PC-9 (cell line): ENCODE data around the gene KIF26A. TPM values are rescaled to one million over a fixed set of nuclear protein-coding genes. Genes with fewer than 3 reads are reported as not detected.

Source experiments
- BruUV-seq: library from RNA; stranded (reverse); fragments of 400-500 nt; replicated peaks from 2 replicates; lab custom pipeline; 2021; lab: Mats Ljungman, UMichigan
- CTCF ChIA-PET: fragments of 300-600 bp; sonication (Branson Sonifier 250); formaldehyde crosslinking; loops from one replicate; lab custom pipeline; 2022; ENCODE audit warnings: antibody characterized with exemption; lab: Charles Lee
- POLR2A ChIA-PET: fragments of 300-600 bp; sonication (Branson Sonifier 250); formaldehyde crosslinking; loops from one replicate; lab custom pipeline; 2022; ENCODE audit warnings: antibody characterized with exemption; ENCODE audit not compliant: unreplicated experiment; lab: Charles Lee
- DNase-seq, 2 experiments: peaks; one replicate each; pipeline versions ENCODE4 v3.0.0 to v3.0.0-alpha.2; 2015 to 2022; ENCODE audit warnings: mixed read lengths in 1 of 2
- H2AFZ ChIP-seq: fragments of 200-600 bp; sonication (generic); 2 replicates; pipeline ENCODE4 v1.8.1; 2017; ENCODE audit warnings: antibody characterized with exemption
- H3F3A ChIP-seq: fragments of 200-600 bp; sonication (generic); 2 replicates; pipeline ENCODE4 v1.8.1; 2017; ENCODE audit warnings: antibody characterized with exemption, mild to moderate bottlenecking, low read depth; ENCODE audit not compliant: insufficient read depth
- H3K27ac ChIP-seq: fragments of 200-600 bp; sonication (generic); 2 replicates; pipeline ENCODE4 v1.6.1; 2016; ENCODE audit warnings: mixed run types
- H3K27me3 ChIP-seq: fragments of 200-600 bp; sonication (generic); 2 replicates; pipeline ENCODE4 v1.6.1; 2016; ENCODE audit warnings: low read depth, mixed run types; ENCODE audit not compliant: insufficient read depth
- H3K36me3 ChIP-seq: fragments of 200-600 bp; sonication (generic); 2 replicates; pipeline ENCODE4 v1.6.1; 2016; ENCODE audit warnings: low read depth, mixed run types
- H3K4me1 ChIP-seq: fragments of 200-600 bp; sonication (generic); replicated peaks from 2 replicates; pipeline ENCODE4 v1.6.1; 2016; ENCODE audit warnings: mixed run types; ENCODE audit not compliant: insufficient read depth
- H3K4me2 ChIP-seq: fragments of 200-600 bp; sonication (generic); 2 replicates; pipeline ENCODE4 v1.6.1; 2017; ENCODE audit warnings: mixed run types
- H3K4me3 ChIP-seq: fragments of 200-600 bp; sonication (generic); 2 replicates; pipeline ENCODE4 v1.6.1; 2016; ENCODE audit warnings: mixed run types
- H3K79me2 ChIP-seq: fragments of 200-600 bp; sonication (generic); 2 replicates; pipeline ENCODE4 v1.6.1; 2017; ENCODE audit warnings: low read depth, mixed run types
- H3K9me2 ChIP-seq: fragments of 200-600 bp; sonication (generic); 2 replicates; pipeline ENCODE4 v1.8.1; 2017; ENCODE audit warnings: mild to moderate bottlenecking; ENCODE audit not compliant: insufficient read depth
- H3K9me3 ChIP-seq: fragments of 200-600 bp; sonication (generic); 2 replicates; pipeline ENCODE4 v1.8.1; 2016; ENCODE audit warnings: low read depth; ENCODE audit not compliant: insufficient read depth
- H4K20me1 ChIP-seq: fragments of 200-600 bp; sonication (generic); 2 replicates; pipeline ENCODE4 v1.8.1; 2017; ENCODE audit not compliant: insufficient read depth
- EZH2 ChIP-seq: fragments of 200-600 bp; sonication (generic); IDR thresholded peaks from 2 replicates; pipeline ENCODE4 v1.8.0; 2017; ENCODE audit warnings: antibody characterized with exemption, low read depth
- intact Hi-C: fragments of 100-400 bp; cut with micrococcal nuclease; formaldehyde crosslinking; loops from one replicate; pipeline ENCODE4 v1.10.0; 2022; ENCODE audit not compliant: unreplicated experiment
- total RNA-seq: library from RNA; stranded (reverse); gene quantifications from 2 replicates; pipeline ENCODE4 v1.2.3, GENCODE V29; 2021
- TF ChIP-seq, protein P1 (sequence below): fragments of 200-600 bp; sonication (generic); conservative IDR thresholded peaks from 2 replicates; pipeline ENCODE4 v1.6.1; 2017; ENCODE audit warnings: mixed run types, antibody characterized with exemption, mild to moderate bottlenecking, moderate library complexity

The KIF26A gene
- total RNA-seq, 1 experiment from 2014 or later = 0.17 TPM

DNA sequence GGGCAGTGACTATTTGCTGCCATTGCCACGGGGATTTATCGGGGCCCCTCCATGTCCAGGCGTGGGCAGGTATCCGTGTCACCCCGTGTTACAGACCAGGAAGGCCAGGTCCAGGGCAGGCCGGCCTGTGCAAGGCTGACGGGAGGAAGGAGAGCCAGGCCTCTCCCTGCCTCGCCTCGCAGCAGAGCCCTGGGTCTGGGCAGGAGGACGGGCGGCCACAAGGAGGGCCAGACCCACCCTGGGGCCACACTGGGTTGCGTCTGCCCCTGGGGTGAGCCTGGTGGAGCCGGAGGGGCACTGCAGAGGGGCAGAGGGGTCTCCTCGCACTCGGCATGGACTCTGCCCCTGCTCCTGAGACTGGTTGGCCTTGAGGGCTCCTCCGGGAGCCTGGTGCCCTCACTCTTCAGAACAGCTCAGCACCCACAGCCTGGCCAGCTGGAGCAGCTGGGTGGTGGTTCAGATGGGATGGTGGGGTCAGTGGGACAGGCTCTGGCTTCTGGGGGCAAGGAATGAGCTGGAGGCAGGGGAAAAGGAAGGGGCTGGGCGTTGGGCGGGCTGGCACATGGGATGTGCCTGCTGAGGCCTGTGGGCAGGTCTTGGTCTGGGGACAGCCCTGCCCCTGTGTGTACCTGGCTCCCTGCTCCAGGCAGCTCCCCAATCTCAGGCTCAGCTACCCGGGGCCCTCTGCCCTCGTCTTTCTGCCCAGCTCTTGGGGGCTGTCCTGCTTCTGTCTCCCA is 53.9 kb downstream of the KIF26A start:
- no peaks in the 10 kb centered on the region for H3F3A ChIP-seq
- H3K36me3 ChIP-seq = no peaks in the 10 kb centered on the region
- intact Hi-C loops = no loop called here
- BruUV-seq = no TSS peak
- H3K4me2 ChIP-seq = no peak overlapping the region
- no peak for DNase-seq
- TF ChIP-seq, protein P1, sequence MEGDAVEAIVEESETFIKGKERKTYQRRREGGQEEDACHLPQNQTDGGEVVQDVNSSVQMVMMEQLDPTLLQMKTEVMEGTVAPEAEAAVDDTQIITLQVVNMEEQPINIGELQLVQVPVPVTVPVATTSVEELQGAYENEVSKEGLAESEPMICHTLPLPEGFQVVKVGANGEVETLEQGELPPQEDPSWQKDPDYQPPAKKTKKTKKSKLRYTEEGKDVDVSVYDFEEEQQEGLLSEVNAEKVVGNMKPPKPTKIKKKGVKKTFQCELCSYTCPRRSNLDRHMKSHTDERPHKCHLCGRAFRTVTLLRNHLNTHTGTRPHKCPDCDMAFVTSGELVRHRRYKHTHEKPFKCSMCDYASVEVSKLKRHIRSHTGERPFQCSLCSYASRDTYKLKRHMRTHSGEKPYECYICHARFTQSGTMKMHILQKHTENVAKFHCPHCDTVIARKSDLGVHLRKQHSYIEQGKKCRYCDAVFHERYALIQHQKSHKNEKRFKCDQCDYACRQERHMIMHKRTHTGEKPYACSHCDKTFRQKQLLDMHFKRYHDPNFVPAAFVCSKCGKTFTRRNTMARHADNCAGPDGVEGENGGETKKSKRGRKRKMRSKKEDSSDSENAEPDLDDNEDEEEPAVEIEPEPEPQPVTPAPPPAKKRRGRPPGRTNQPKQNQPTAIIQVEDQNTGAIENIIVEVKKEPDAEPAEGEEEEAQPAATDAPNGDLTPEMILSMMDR = no peak
- no peak overlapping the region for H2AFZ ChIP-seq
- peaks cover 100% of the 10 kb centered on the region for H3K27me3 ChIP-seq
- no peaks in the 10 kb centered on the region for H3K79me2 ChIP-seq
- no peak overlapping the region for H3K4me3 ChIP-seq
- H3K4me1 ChIP-seq = no peaks in the 10 kb centered on the region
- H3K9me3 ChIP-seq = no peaks in the 10 kb centered on the region
- H3K9me2 ChIP-seq = no peaks in the 10 kb centered on the region
- H4K20me1 ChIP-seq = peaks cover 3% of the 10 kb centered on the region; the same call in 1 of the 2 replicates
- H3K27ac ChIP-seq = no peak overlapping the region
- ChIA-PET CTCF (no interaction called here), POLR2A (no interaction called here)

DNA sequence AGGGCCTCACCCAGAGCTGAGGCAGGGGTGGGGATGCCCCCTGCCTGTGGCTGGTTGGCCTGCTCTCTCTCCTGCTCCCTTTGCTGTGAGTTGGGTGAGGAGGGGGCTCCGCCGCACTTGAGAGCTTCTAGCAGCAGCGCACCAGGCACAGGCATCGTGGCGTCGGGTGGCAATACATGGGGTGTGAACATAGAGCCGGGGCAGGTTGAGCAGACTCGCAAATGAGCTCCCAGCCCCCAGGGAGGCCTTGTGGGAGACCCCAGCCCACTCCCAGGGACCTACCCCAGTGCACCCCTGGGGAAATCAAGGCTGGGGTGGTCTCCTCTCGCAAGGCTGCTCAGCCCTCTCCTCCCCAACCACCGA is 54.5 kb downstream of the KIF26A start:
- H4K20me1 ChIP-seq = peaks cover 3% of the 10 kb centered on the region; the same call in 1 of the 2 replicates
- CTCF ChIA-PET = no interaction called here
- H3K9me2 ChIP-seq = no peaks in the 10 kb centered on the region
- TF ChIP-seq, protein P1 = no peak
- TF ChIP-seq EZH2 = no peak
- no peaks in the 10 kb centered on the region for H3K9me3 ChIP-seq
- no peaks in the 10 kb centered on the region for H3K4me1 ChIP-seq
- no peak overlapping the region for H3K27ac ChIP-seq
- intact Hi-C loops = no loop called here
- no peak overlapping the region for H2AFZ ChIP-seq
- no peak overlapping the region for H3K4me3 ChIP-seq
- no peak for DNase-seq
- no TSS peak for BruUV-seq
- no peaks in the 10 kb centered on the region for H3F3A ChIP-seq
- POLR2A ChIA-PET = no interaction called here
- no peaks in the 10 kb centered on the region for H3K79me2 ChIP-seq
- H3K27me3 ChIP-seq = peaks cover 100% of the 10 kb centered on the region
- no peak overlapping the region for H3K4me2 ChIP-seq
- no peaks in the 10 kb centered on the region for H3K36me3 ChIP-seq

DNA sequence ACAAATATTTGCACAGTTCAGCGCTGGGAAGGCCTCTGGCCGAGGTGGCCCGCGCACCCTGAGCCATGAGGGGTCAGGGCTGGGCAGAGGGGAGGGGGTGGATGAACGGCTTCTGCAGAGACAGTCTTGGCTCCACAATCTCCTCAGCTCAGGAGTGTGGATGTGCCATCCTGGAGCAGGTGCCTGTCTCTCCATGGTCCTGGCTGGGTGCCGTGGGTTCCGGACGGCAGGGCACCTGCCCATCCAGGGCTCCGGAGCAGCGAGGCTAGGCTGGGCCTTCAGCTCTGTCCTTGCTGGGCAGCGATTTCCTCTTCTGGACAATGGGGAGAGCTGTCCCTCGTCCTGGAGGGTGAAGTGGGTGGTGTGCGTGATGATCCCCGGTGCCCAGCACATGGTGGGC is 55.6 kb downstream of the KIF26A start:
- ChIA-PET CTCF (interaction anchor here (0.6 kb wide), 1 partner anchor 409 kb away, joined by 3 read pairs; no protein-coding TSS in a partner anchor), POLR2A (interaction anchor here (0.7 kb wide), 1 partner anchor 14 kb away, joined by 3 read pairs; no protein-coding TSS in a partner anchor)
- no peak overlapping the region for H3K4me3 ChIP-seq
- no peaks in the 10 kb centered on the region for H3K9me2 ChIP-seq
- TF ChIP-seq EZH2 = no peak
- TF ChIP-seq, protein P1 = no peak
- intact Hi-C loops = no loop called here
- H3K4me1 ChIP-seq = no peaks in the 10 kb centered on the region
- DNase-seq = no peak
- no peak overlapping the region for H3K4me2 ChIP-seq
- no peaks in the 10 kb centered on the region for H3K36me3 ChIP-seq
- peaks cover 3% of the 10 kb centered on the region; the same call in 1 of the 2 replicates for H4K20me1 ChIP-seq
- no peak overlapping the region for H3K27ac ChIP-seq
- H3K9me3 ChIP-seq = no peaks in the 10 kb centered on the region
- no peak overlapping the region for H2AFZ ChIP-seq
- H3F3A ChIP-seq = no peaks in the 10 kb centered on the region
- H3K27me3 ChIP-seq = peaks cover 100% of the 10 kb centered on the region
- no TSS peak for BruUV-seq
- no peaks in the 10 kb centered on the region for H3K79me2 ChIP-seq
